Mucosa of descending colon (tissue), 3 donors: Measurements from ENCODE around the gene DAPK3. TPM values are rescaled to one million over a fixed set of nuclear protein-coding genes. Genes with fewer than 3 reads are reported as not detected.

ENCODE experiments used
- ATAC-seq: fragments of 200-7000 bp; cut with Tn5 transposase; one replicate; pipeline ENCODE4 v1.9.1; 2020; ENCODE audit warnings: mild to moderate bottlenecking, moderate library complexity
- DNase-seq, 3 donors: peaks; one replicate each; pipeline ENCODE4 v3.0.0-alpha.2; 2020
- H3K36me3 ChIP-seq: fragments of 200-600 bp; one replicate; pipeline ENCODE4 v1.8.0; 2021; ENCODE audit warnings: low read depth, mild to moderate bottlenecking
- H3K4me1 ChIP-seq: fragments of 200-600 bp; one replicate; pipeline ENCODE4 v1.8.0; 2021; ENCODE audit warnings: low read depth, mild to moderate bottlenecking
- H3K4me3 ChIP-seq: fragments of 200-600 bp; one replicate; pipeline ENCODE4 v1.8.0; 2021; ENCODE audit warnings: mild to moderate bottlenecking
- H3K9me3 ChIP-seq: fragments of 200-600 bp; one replicate; pipeline ENCODE4 v1.8.0; 2021; ENCODE audit warnings: mild to moderate bottlenecking
- intact Hi-C, 2 donors: fragments of 100-400 bp; cut with DNase I in 1 of 2; cut with micrococcal nuclease in 1 of 2; formaldehyde crosslinking; loops; one replicate each; pipeline versions ENCODE4 v1.11.0 to v1.11.1; 2022; cut with DNase I, micrococcal nuclease
- total RNA-seq, 3 donors: library from RNA; stranded (reverse); fragmentation: NEBNext Ultra II Directional in 2 of 3; extraction: Animal tissue kit (Norgen Biotek cat#: 25700) in 2 of 3; gene quantifications; one replicate each; pipeline versions ENCODE4 v1.2.1 to v1.2.4, GENCODE V29; 2021 to 2023
- TF ChIP-seq, protein P1 (sequence below): fragments of 200-600 bp; IDR thresholded peaks from one replicate; pipeline ENCODE4 v1.8.0; 2022; ENCODE audit warnings: antibody characterized with exemption, mild to moderate bottlenecking
- donor health status: DM: no; HTN: no; CAD: no; lungs with moderate emphysema.
- donor health status: DM: no; HTN: no; CAD: no.
- donor health status: DM: no; HTN: yes; CAD: no.

Gene DAPK3
- total RNA-seq, 3 donors from 2014 or later = 51.3 to 121 (median 56.9) TPM

DNA sequence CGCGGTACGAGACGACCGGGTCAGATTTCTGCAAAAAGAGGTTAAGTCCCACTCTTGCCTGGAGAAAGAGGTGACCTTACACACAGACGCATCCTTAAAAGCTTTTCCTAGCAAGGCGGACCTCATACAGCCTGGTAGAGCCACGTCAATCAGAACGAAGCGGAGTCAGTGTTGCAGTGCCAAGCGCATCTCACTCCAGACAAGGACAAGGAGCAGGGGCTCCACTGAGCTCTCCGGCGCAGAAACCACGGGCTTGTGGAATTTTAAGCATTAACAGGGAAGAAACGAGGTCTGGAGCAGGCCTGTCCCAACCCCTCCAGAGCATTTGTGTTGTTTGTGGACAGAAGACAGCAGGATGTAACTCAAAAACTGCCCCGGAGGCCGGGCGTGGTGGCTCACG, 7.2 kb upstream of the DAPK3 start:
- no peak for DNase-seq
- intact Hi-C loops = no loop called here
- no peak for ATAC-seq
- no peak overlapping the region for H3K4me3 ChIP-seq
- peaks cover 3% of the 10 kb centered on the region for H3K4me1 ChIP-seq
- H3K9me3 ChIP-seq = no peaks in the 10 kb centered on the region
- H3K36me3 ChIP-seq = peaks cover 56% of the 10 kb centered on the region
- TF ChIP-seq, protein P1, sequence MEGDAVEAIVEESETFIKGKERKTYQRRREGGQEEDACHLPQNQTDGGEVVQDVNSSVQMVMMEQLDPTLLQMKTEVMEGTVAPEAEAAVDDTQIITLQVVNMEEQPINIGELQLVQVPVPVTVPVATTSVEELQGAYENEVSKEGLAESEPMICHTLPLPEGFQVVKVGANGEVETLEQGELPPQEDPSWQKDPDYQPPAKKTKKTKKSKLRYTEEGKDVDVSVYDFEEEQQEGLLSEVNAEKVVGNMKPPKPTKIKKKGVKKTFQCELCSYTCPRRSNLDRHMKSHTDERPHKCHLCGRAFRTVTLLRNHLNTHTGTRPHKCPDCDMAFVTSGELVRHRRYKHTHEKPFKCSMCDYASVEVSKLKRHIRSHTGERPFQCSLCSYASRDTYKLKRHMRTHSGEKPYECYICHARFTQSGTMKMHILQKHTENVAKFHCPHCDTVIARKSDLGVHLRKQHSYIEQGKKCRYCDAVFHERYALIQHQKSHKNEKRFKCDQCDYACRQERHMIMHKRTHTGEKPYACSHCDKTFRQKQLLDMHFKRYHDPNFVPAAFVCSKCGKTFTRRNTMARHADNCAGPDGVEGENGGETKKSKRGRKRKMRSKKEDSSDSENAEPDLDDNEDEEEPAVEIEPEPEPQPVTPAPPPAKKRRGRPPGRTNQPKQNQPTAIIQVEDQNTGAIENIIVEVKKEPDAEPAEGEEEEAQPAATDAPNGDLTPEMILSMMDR = no peak

DNA sequence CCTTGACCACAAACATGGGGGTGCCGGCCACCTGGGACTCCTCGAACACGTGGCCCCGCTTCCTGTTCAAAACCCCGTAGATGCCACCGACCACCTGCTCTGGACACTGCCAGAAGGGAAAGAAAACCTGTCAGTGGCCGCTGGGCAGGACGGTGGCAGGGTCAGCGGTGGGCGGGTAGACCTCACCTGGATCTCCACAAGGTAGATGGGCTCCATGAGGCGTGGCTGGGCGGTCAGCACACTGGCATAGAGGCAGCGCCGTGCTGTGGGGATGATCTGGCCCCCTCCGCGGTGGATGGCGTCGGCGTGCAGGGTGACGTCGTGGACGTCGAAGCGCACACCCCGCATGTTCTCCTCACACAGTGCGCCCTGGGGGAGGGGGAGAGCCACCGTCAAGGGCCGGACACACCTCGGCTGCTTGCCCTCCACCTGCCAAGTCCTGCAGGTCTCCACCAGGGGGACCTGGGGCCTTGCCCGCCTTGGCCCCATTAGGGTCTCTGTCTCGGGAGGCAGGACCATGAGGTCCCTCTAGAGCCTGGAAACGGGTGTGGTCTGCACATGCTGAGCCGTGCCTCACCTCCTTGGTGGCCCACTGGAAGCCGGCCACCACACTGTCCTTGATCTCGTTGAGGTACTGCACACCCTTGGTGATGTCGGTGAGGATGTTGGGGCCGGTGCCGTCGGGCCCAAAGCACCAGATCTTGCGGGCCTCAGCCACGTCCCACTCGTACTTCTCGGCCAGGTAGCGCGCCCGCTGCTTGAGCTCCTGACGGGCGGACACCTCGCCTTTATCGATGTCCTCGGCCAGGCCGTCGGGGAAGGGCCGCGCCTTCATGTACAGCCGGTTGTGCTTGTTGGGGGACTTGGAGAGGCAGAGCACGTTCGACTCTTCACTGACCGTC, 6.6 kb upstream of the DAPK3 start:
- H3K4me1 ChIP-seq = no peaks in the 10 kb centered on the region
- TF ChIP-seq, protein P1 = no peak
- intact Hi-C loops = no loop called here
- no peak for DNase-seq
- H3K4me3 ChIP-seq = no peak overlapping the region
- peak; percentile 2 for ATAC-seq
- peaks cover 50% of the 10 kb centered on the region for H3K36me3 ChIP-seq
- no peaks in the 10 kb centered on the region for H3K9me3 ChIP-seq

DNA sequence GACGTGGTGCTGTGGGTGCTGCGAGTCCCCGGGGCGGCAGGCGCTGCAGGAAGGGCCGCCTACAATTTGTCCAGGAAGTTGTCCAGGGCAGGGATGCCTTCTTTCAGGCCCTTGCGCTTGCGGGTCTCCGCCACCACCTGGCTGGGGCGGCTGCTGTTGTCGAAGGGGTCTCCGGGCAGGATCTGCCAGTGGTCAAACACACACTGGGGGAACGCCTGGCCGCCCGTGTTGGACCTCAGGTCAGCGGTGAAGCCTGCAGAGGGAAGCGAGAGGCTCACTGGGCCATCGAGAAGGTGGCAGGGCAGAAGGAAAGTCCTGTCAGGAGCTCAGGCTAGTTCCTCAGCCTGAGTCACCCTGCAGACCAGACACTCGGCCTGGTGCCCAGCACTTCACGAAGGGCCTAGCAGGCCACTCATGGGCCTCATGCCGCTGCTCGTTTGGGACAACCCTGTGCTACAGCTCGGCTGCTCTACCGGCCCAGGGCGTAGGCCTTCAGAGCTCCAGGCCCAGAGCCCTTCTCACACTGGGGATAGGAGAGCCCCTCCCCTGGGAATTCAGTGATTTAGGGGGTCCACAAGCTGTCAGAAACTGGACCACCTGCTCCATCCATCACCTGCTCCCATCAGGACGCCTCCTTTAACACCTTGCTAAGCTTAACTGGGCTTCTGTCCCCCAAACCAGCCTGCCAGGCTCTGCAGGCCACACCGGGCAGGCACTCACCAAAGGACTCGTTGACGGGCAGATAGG, 5.8 kb upstream of the DAPK3 start:
- DNase-seq (no peak), ATAC-seq (peak; percentile 26)
- Histone ChIP-seq H3K4me1 (no peaks in the 10 kb centered on the region), H3K36me3 (peaks cover 42% of the 10 kb centered on the region), H3K4me3 (no peak overlapping the region), H3K9me3 (no peaks in the 10 kb centered on the region)
- TF ChIP-seq, protein P1 = no peak
- intact Hi-C loops = no loop called here

DNA sequence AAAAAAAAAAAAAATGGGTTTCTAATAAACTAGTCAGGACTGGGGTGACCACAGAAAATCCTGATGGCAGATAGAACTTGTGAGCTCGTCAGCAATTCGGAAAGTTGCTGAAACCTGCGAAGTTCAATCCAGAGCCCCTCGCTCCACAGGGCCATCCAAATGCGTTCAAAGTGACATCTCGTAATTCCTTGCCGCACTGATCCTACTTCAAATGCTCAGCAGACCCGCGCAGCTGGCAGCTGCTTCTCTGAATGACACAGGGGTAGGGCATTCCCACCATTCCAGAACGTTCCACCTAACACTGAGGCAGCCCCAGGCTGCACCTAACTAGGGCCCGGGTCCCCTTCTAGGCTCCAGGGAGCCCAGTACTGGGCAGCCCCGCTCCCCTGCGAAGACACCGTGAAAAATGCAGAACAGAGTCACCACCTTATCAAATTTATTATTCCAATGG, 4.8 kb upstream of the DAPK3 start:
- DNase-seq (no peak), ATAC-seq (no peak)
- intact Hi-C loops = no loop called here
- H3K4me3 ChIP-seq = no peak overlapping the region
- peaks cover 5% of the 10 kb centered on the region for H3K4me1 ChIP-seq
- TF ChIP-seq, protein P1 = no peak
- H3K36me3 ChIP-seq = peaks cover 32% of the 10 kb centered on the region
- H3K9me3 ChIP-seq = no peaks in the 10 kb centered on the region

DNA sequence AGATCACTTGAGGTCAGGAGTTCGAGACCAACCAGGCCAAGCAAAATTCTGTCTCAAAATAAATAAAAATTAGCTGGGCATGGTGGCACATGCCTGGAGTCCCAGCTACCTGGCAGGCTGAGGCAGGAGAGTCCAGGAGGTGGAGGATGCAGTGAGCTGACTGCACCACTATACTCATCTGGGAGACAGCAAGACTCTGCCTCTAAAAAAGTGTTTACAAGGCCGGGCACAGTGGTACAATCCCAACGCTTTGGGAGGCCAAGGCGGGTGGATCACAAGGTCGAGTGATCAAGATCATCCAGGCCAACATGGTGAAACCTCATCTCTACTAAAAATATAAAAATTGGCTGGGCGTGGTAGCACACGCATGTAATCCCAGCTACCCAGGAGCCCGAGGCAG, 4.2 kb upstream of the DAPK3 start:
- Histone ChIP-seq H3K36me3 (peaks cover 26% of the 10 kb centered on the region), H3K4me1 (peaks cover 6% of the 10 kb centered on the region)
- intact Hi-C loops = no loop called here

More for the DNA sequence above, 4.2 kb upstream of the DAPK3 start:
- TF ChIP-seq, protein P1 = no peak
- no peaks in the 10 kb centered on the region for H3K9me3 ChIP-seq
- DNase-seq = no peak
- no peak for ATAC-seq
- no peak overlapping the region for H3K4me3 ChIP-seq
